DOHH2 (cell line): ENCODE data around the gene SPAG16.

Experiments used
- H3F3A ChIP-seq: fragments of 200-600 bp; sonication (generic), shearing (Covaris generic); 2 replicates; pipeline ENCODE4 v1.6.0; 2016; ENCODE audit warnings: antibody characterized with exemption, mild to moderate bottlenecking; ENCODE audit not compliant: control insufficient read depth, insufficient read depth
- H3K27ac ChIP-seq: fragments of 200-600 bp; sonication (generic); 2 replicates; pipeline ENCODE4 v1.5.1; 2014; ENCODE audit warnings: low read depth, mild to moderate bottlenecking, low read length, moderate library complexity
- H3K27me3 ChIP-seq: fragments of 200-600 bp; sonication (generic); 2 replicates; pipeline ENCODE4 v1.6.1; 2014; ENCODE audit warnings: mild to moderate bottlenecking, low read length, mixed read lengths; ENCODE audit not compliant: control insufficient read depth
- H3K36me3 ChIP-seq: fragments of 200-600 bp; sonication (generic); 2 replicates; pipeline ENCODE4 v1.6.1; 2014; ENCODE audit warnings: mild to moderate bottlenecking, low read length, moderate library complexity, mixed read lengths; ENCODE audit not compliant: control insufficient read depth
- H3K4me1 ChIP-seq: fragments of 200-600 bp; sonication (generic); 2 replicates; pipeline ENCODE4 v1.6.1; 2014; ENCODE audit warnings: mild to moderate bottlenecking, low read length, mixed read lengths; ENCODE audit not compliant: control insufficient read depth
- H3K4me2 ChIP-seq: fragments of 200-600 bp; sonication (generic); 2 replicates; pipeline ENCODE4 v1.6.0; 2014; ENCODE audit warnings: mild to moderate bottlenecking, low read length, moderate library complexity
- H3K4me3 ChIP-seq: fragments of 200-600 bp; sonication (generic); 2 replicates; pipeline ENCODE4 v1.5.1; 2014; ENCODE audit warnings: mild to moderate bottlenecking, low read length, mixed read lengths
- H3K79me2 ChIP-seq: fragments of 200-600 bp; sonication (generic); 2 replicates; pipeline ENCODE4 v1.6.1; 2014; ENCODE audit warnings: mild to moderate bottlenecking, low read length, mixed read lengths; ENCODE audit not compliant: control insufficient read depth
- H3K9me2 ChIP-seq: fragments of 200-600 bp; sonication (generic); replicated peaks from 2 replicates; pipeline ENCODE4 v1.6.1; 2014; ENCODE audit warnings: mild to moderate bottlenecking, low read length, mixed read lengths; ENCODE audit not compliant: control insufficient read depth
- H3K9me3 ChIP-seq: fragments of 200-600 bp; sonication (generic); 2 replicates; pipeline ENCODE4 v1.6.1; 2014; ENCODE audit warnings: antibody characterized with exemption, low read length, mixed read lengths; ENCODE audit not compliant: control insufficient read depth, insufficient read depth
- H4K20me1 ChIP-seq: fragments of 200-600 bp; sonication (generic); 2 replicates; pipeline ENCODE4 v1.6.0; 2014; ENCODE audit warnings: low read depth, mild to moderate bottlenecking, antibody characterized with exemption, low read length, moderate library complexity; ENCODE audit not compliant: control insufficient read depth, insufficient read depth
- EZH2phosphoT487 ChIP-seq: fragments of 200-600 bp; sonication (generic); IDR thresholded peaks from 2 replicates; pipeline ENCODE4 v1.6.1; 2017; ENCODE audit warnings: borderline replicate concordance, mild to moderate bottlenecking, antibody characterized with exemption, low read length, moderate library complexity, mixed read lengths
- TF ChIP-seq, protein P1 (sequence below): fragments of 200-600 bp; sonication (generic); IDR thresholded peaks from one replicate; pipeline ENCODE4 v1.5.1; 2014; ENCODE audit warnings: antibody characterized with exemption, mild to moderate bottlenecking, low read depth, low read length; ENCODE audit not compliant: poor library complexity, severe bottlenecking

SPAG16 gene

GRCh38 chr2:213253162-213253561, 31.1 kb upstream of the SPAG16 start:
- Histone ChIP-seq H3F3A (no peaks in the 10 kb centered on the region), H3K4me3 (no peak overlapping the region), H3K4me1 (peaks cover 12% of the 10 kb centered on the region; the same call in 1 of the 2 replicates), H3K27ac (no peak overlapping the region), H4K20me1 (no peaks in the 10 kb centered on the region), H3K79me2 (no peaks in the 10 kb centered on the region), H3K9me3 (no peaks in the 10 kb centered on the region), H3K36me3 (no peaks in the 10 kb centered on the region), H3K4me2 (no peak overlapping the region), H3K9me2 (no peaks in the 10 kb centered on the region), H3K27me3 (no peaks in the 10 kb centered on the region)
- TF ChIP-seq, protein P1, sequence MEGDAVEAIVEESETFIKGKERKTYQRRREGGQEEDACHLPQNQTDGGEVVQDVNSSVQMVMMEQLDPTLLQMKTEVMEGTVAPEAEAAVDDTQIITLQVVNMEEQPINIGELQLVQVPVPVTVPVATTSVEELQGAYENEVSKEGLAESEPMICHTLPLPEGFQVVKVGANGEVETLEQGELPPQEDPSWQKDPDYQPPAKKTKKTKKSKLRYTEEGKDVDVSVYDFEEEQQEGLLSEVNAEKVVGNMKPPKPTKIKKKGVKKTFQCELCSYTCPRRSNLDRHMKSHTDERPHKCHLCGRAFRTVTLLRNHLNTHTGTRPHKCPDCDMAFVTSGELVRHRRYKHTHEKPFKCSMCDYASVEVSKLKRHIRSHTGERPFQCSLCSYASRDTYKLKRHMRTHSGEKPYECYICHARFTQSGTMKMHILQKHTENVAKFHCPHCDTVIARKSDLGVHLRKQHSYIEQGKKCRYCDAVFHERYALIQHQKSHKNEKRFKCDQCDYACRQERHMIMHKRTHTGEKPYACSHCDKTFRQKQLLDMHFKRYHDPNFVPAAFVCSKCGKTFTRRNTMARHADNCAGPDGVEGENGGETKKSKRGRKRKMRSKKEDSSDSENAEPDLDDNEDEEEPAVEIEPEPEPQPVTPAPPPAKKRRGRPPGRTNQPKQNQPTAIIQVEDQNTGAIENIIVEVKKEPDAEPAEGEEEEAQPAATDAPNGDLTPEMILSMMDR = no peak
- TF ChIP-seq EZH2phosphoT487 = no peak

- H3K9me2 ChIP-seq = no peaks in the 10 kb centered on the region
- H3K4me1 ChIP-seq = peaks cover 9% of the 10 kb centered on the region
- no peaks in the 10 kb centered on the region for H4K20me1 ChIP-seq
- H3K36me3 ChIP-seq = no peaks in the 10 kb centered on the region
- H3K4me2 ChIP-seq = no peak overlapping the region
- no peaks in the 10 kb centered on the region for H3K27me3 ChIP-seq
- no peak overlapping the region for H3K4me3 ChIP-seq
- H3F3A ChIP-seq = no peaks in the 10 kb centered on the region
- no peak for TF ChIP-seq EZH2phosphoT487
- TF ChIP-seq, protein P1 = no peak
- H3K79me2 ChIP-seq = no peaks in the 10 kb centered on the region
- no peaks in the 10 kb centered on the region for H3K9me3 ChIP-seq
- H3K27ac ChIP-seq = no peak overlapping the region
Observed at GRCh38 chr2:213259266-213259665, 25.0 kb upstream of the SPAG16 start.

GRCh38 chr2:213261237-213261636, 23.0 kb upstream of the SPAG16 start:
- Histone ChIP-seq H3K9me2 (no peaks in the 10 kb centered on the region), H3K27ac (no peak overlapping the region), H3K27me3 (no peaks in the 10 kb centered on the region), H4K20me1 (no peaks in the 10 kb centered on the region), H3K4me1 (peaks cover 9% of the 10 kb centered on the region), H3K9me3 (no peaks in the 10 kb centered on the region), H3K79me2 (no peaks in the 10 kb centered on the region), H3K4me2 (no peak overlapping the region), H3K4me3 (no peak overlapping the region), H3K36me3 (no peaks in the 10 kb centered on the region), H3F3A (no peaks in the 10 kb centered on the region)
- TF ChIP-seq, protein P1 = no peak
- no peak for TF ChIP-seq EZH2phosphoT487
